Stimulated activated CD4-positive, alpha-beta T cell treated with anti-CD3 and anti-CD28 coated beads, Interleukin-2, amount 100 ng/mL, for 48 hours (primary cell): Measurements from ENCODE around the gene RTP3.

Source experiments
- DNase-seq, 2 donors: peaks; one replicate each; pipeline ENCODE4 v3.0.0-alpha.2; 2020

Gene RTP3

DNA sequence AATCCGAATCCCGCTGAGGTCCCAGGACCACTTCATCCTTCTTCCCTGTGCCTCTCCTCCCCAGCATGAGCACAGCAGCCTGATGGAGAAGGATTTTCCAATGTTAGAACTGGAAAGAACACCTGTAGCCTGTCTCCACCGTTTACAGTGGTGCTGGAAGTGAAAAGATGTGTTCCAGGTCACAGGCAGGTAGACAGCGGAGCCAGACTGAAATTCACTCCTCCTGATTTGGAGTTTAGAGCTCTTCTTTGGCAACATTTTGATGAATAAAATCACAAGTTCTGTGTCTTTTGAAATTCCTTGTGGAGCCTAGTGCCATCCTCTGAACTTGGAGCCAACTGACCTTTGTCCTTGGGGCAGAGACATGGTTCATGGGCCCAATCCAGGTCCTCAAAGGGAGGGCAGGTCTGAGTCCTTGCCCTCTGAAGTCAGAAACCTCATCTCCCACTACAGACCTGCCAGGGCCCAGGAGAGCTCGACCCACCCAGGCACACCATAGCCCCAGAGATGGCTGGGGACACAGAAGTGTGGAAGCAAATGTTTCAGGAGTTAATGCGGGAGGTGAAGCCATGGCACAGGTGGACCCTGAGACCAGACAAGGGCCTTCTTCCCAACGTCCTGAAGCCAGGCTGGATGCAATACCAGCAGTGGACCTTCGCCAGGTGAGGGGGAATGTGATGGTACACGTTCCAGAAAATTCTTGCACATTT is at the start of gene RTP3:
Gene RTP3, plus strand, starts transcription at position 421 of the 710 bp plus-strand sequence. Its CDS starts 87 bp downstream, at position 508.
- no peak for DNase-seq

DNA sequence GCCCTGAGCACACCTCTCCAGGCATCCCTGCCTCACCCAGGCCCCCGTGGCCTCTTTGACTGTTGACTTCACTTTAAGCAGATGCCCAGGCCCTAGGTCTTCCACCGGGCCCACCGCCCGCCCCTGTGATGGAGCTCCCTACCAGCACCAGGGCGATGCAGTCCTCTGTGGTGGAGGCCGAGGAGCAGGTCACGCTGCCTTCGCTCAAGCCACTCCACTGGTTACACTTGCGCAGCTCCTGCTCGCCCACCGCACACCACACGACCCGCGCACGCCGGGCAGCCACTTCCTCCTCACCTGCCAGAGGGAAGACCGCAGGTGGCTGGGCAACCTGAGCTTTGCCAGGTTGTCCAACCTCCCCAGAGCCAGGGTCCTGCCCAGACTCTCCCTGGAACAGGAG is 49.1 kb upstream of the RTP3 start:
- no peak for DNase-seq

DNA sequence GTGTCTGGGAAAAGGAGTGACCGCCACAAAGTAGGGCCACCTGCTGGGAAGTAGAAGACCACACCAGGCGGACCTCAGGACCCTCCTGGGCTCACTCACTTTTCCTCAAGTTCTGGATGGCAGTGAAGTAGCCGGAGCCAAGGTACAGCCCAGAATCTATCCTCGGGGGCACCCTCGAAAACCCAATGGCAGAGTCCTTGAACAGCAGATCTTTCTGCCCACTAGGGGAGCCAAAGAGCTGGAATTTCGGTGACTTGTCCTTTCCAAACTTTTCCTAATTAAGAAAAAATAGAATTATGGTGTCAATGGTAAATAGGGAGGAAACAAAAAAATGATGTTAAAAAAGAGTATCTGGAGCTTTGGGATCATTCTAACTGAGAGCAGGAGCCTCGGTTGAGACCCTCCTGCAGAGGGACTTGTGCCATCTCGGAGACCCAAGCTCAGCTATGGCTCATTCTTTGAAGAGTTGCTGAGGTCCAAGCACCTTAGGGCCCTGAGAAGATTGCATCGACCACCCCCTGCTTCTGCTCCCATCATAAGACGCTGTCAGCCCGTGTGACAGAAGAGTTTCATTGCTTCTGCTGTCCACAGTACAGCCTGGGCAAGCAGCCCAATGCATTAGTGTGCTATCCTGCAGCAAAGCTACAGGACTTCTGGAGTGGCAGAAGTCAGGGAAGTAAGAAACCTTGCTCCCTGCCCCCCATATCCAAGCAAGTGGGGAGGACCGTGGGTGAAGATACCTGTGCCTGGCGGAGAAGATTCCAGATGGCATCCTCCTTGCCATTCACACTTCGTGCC is 47.8 kb upstream of the RTP3 start:
- no peak for DNase-seq

DNA sequence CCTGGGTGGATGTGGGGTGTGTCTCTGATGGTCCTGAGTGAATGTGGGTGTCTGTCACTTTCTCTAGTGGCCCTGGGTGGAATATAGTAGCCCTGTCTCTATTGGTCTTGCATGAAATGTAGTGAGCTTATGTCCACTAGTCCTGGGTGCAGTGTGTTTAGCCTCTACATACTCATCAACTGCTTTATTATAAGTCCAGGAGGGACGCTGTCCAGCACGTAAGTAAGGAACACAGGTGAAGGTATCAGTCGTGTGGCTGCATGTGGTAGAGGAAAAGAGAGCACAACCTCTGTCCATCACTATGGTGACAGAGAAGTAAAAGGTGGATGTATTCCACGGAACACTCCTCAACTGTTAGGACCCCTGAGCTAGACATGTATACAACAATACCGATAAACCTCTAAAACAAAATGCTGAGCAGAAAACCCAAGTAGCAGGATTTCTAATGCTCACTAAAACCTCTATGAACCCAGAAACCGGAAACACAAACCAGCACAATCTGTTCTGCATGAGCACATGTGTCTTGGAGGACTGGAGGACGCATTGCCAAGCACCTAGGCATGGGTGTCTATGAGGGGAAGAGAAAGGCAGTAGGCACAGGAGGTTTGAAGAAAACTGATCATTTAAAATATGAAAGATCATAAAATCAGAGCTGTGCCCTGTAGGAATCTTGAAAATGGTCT is 44.1 kb upstream of the RTP3 start:
- DNase-seq = no peak

DNA sequence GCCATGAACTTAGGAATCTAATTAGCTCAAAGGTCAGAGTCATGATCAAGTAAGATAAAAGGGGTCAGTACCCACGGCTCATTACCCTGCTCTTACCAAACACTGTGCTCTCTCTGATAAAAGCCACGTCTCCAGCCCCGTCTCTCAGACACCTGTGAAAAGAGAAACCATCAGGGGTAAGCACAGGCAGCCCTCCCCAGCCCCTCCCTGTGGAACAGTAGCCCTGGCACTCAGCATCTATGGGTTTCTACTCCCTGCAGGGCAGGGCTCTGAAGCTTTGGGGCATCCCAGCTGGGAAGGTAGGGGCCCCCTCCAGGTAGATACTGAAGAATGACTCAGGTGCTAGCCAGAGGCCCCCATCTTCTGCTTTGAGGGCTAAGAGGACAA is 43.6 kb upstream of the RTP3 start:
- DNase-seq = no peak

DNA sequence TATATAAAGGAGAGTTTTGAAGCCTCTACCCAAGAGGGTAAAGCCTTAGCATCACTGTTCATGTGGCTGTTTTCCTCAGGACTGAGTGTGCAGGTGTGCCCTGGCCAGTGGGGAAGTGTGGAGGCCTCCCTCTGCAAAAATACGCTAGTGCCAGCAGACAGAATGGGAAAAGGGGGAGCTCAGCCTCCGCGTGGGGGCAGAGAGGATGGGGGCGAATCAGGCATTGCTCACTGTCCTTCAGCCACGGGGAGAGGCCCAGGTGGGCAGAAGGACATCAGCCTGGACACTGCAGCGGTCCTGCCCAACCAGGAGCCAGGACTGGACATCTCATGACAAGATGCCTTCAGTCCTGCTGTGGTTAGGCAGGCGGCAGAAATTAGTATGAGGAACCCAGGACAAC is 43.2 kb upstream of the RTP3 start:
- no peak for DNase-seq

DNA sequence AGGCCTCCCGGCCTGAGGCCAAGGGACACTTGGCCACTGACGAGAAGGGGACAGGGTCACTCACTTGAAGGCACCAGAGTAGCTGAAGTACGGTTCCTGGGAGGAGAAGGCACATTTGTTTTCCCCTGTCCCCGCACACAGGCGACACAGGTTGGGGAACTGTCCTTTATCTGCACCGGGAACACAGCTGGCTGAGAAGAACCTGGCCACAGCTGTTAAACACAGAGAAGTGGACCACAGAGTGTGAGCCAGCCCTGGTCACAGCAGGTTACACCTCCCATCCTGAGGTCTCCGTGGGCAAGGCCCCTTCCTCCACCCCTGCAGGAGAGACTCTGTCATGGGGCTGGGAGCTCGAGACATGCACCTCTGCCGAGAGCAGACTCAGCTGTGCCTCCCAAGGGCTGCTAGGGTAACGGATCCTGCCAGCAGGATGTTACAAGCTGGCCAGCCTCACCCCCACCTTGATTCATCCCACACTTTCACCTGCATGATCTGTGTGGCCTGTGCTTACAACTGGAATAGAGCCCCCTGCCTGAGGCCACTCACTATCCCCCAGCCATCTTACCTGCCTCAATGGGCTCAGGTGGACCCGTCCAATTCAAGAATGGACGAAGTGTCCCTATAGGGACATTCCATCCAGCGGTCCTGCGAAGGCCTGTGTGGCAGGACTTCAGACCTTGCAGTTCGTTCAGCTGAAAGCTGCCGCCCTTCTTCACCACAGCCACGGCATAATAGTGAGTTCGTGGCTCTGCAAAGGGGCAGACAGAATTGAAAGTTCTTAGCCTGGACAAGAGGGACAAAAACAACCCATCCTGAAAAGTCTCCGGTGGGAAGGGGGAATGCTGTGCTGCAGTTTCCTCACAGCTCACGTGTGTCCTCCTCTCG is 42.3 kb upstream of the RTP3 start:
- no peak for DNase-seq

DNA sequence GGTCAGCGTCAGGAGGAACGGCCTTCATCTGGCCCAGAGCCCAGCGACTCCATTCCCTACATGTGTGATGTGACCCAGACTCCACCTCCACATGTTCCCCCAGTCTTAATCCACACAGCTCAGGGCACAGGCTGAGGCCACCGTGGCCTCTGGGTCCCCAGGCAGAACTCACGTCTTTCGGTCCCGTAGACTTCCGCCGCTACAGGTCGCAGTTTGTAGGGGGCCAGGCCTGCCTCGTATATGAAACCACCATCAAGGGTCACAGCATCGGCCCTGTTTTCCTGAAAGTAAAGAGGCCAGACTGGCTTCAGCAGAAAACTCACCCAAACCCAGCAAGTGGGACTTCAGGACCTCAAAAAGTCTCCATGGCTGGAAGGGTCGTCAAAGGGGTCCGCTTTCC is 41.7 kb upstream of the RTP3 start:
- no peak for DNase-seq

DNA sequence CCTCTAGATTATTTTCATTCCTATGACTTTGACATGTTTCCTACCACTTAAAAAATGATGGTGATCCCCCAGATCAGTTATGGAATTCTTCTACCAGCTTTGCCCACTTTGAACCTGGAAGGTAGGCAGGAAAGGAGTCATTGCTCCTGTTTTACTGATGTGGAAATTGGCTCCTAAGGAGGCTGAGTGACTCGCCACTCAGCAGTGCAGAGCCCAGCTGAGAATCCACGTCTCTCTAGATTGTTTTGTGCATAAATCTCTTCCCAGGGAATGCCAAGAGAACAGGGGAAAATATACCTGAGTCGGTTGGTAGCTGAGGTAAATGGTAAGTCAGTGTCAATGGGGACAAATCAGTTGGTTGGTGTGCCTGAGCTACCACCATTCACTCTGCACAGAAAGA is 37.7 kb upstream of the RTP3 start:
- DNase-seq = no peak

DNA sequence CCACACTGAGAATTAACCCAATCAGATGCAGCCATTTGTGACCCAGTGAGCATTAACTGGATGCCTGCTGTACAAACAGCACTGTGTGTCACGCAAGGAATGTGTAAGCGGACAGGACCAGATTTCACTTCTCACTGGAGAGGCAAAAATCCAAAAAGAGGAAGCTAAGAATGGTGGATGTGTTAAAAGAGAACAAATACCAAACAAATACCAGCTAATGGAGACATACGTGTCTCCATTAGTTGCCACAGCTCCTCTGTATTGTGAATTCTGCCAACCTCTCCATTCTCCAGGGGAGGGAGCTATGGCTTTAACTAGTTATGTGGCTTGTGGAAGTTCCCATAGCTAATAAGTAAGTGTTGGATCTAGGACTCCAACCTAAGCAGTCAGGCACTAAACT is 35.7 kb upstream of the RTP3 start:
- no peak for DNase-seq

DNA sequence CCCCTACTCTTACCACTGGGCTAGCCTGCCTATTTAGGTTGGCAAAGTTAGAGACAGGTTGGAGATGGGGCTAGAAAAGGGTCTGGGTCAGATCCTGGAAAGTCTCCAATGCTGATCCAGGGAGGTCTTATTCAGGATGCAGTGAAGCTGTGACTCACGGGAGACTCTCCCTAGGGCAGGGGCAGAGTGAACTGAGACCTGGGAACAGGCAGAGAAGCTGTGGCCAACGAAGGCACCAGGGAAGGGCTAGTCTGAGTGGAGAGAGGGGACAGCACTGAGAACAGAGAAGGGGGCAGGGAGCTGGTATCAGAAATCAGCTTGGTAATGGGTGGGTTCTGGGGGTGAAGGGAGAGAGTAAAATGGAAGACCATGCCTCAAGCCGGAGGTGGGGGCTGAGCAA is 35.3 kb upstream of the RTP3 start:
- DNase-seq = no peak

DNA sequence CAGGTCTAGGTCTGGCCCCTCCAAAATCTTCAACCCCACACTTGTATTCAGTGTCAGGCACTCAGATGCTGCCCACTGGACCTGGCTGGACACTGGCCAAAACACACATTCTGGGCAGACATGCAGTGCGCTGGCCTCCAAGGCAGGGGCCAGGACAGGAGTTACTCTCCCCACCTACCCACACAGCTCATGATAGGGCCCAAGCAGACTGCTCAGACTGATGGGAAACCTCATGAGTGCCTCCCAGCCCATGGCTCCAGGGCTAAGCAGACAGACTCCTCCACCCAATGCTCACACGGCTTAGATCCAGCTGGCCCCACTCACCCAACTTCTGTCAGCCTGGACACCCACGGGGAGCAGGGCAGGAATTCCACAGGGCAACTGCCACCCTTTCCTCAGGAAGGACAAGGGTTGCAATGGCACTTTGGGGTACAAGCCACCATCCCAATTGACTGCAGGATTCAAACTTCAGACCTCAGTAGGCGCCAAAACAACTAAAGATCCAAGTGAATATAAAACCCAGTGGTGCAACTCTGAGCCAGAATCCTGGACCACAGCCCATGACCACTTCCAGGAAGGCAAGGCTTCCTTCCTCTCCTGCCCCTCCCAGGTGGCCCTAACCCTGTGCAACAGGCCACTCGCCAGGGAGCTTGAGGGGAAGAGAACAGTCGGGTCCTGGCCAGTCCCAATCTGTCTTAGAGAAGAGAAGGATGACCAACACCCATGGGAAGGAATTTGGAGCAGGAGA is 34.5 kb upstream of the RTP3 start:
- no peak for DNase-seq

DNA sequence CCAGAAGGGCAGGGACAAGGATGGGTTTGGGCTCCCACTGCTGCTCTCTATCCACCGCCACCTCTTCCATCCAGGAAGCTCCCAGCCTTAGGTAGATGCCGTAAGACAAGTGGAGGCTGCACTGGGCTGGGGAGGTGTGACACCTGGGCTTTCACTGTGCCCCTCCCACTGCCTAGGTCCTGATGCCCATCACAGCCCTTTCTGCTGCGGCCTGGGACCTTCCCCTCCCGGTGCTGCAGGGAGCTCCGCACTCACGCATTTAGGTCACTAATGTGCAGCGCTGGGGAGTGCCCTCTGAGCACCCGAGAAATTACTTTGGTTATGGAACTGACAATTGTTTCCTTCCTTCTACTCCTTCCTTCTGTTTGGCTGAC is 33.9 kb upstream of the RTP3 start:
- no peak for DNase-seq

DNA sequence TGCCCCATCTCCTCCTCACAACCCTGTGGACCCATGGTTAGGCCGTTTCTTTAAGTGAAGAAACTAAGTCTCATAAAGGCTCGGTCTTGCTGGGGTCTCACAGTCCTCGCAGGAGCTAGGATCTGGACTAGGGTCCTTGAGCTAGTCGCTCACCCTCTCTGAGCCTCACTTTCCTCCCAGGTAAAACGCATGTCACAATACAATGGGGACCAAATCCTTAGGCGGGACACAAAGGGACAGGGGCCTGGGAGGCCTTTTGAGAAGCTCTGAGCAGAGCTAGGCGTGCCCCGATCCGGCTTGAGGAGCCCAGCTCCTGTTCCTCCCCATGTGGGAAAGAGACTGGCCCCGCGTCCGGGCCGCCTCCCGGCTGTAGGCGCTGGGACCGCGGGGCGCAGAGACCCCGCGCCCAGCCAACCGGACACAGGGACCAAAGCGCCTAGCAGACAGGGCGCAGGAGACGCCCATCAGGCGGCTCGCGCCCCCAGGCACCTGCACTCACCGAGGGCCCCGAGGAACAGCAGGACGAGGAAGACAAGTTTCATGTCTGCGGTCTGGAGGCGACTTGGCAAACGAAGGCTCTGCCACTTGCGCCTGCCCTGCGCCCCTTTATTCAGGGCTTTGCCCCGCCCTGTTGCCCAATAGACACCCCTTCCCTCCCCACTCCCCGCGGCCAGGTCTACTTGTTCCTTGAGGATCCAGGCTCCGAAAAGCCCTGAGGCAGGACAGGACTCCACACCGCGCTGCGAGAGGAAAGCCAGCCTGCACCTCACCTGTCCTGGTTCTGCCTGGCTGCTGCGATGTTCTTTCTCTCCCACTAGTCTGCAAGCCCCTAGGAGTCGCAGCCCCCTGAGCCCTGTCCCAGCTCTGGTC is 33.2 kb upstream of the RTP3 start, which contains the start of gene LTF:
Gene LTF, minus strand, starts transcription at position 580 of the 870 bp plus-strand sequence. Its CDS starts 38 bp downstream, at position 542.
- DNase-seq = no peak

DNA sequence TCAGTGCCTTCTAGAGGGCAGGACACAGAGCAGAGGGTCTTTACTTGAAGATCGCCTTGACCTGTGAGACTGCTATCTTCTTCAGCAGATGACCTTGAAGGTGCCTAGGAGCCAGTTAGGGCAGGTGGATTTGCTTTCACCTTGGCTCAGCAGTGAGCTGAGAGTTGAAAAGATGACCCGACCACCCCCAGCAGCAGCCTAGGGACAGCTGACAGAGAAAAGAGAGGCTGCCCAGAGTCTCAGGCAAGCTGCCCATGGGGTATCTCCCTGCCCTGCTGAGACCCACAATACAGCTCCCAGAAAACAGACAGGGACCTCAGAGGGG is 32.6 kb upstream of the RTP3 start:
- no peak for DNase-seq

DNA sequence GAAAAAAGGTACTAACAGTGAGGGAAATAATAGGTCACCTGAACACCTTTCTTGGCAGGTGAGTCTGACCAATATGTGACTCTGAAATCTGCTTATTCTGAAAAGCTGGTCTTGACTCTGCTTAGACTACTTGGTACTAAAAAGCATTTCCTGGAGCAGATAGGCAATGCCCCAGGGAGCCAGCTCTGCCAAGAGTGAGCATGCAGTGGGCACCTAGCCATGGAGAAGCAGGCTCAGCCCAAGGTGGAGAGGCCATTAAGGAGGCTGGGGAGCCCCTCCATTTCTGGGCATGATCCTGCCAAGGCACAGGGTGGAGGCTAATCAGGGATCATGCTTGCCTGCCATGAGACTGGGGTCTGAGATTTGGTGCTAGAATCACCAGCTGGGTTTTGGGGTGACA is 31.5 kb upstream of the RTP3 start:
- DNase-seq = no peak

DNA sequence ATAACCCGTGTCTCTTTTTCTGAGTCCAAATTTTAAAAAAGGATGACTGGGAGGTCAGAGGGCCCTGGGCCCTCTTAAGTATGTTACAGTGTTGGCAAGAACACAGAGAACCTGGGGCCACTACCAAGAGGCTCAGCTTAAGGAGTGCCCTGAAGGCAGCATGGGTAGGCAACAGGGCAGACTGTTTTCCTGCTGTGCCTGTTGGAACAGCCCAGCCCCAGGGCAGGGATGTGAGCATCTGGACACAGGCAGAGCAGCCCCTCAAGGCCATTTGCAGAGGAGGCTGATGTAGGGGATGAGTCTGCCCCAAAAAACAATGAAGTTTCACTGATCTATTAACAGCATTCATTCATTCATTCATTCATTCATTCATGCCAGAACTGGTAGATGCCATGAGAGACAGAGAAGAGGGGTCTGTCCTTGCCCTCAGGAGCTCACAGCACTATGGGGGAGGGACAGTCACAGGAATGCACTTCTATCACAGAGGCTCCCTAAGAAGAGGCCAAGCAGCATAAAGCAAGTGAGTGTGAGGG is 30.8 kb upstream of the RTP3 start:
- no peak for DNase-seq

DNA sequence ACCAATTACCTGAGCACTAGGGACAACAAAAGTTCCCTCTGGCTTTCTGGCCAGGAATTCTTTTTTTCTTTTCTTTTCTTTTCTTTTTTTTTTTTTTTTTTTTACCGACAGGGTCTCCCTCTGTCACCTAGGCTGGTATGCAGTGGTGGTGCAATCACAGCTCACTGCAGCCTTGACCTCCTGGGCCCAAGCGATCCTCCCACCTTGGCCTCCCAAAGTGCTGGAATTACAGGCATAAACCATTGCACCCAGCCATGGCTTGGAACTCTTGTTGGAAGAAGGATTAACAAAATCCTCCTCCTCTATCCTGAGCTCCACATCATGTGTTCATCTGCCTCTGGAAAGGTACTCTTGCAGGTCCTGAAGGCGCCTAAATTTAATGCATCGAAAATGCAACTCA is 30.2 kb upstream of the RTP3 start:
- no peak for DNase-seq

DNA sequence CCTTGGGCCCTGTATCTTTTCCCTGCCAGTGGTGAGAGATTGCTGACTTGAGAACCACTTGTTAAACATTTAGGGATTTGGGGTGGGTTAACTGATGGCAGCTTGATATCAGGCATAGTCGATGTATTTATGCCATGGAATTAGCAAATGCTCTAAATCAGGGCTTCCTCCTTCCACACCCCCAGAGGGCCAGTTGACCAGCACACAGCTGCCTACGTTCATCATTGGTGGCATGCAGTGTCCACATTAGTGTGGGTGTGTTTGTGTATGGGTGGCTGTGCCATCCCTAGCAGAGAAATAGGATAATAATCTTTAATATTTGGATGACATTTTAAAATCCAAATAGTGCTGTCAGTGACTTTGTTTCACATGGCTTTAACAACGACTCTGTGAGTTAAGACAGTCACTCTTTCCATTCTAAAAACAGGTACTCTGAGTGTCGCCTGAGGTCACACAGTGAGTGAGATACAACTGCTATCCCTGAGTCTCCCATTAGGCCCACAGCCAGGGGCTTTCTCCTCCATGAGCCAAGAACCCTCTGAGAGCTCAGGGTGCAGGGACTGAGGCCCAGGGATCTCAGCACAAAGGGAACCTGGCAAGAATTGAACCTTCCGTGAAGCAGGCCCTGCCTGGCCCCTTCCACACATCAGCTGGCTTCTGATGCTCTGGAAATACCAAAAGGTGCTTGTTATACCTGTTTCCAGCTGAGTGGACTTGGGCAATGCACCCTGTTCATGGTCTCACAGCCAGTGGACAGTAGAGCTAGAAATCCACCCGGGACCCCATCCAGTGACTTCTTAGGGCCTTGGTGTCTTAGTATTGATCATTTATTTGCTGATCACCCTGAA is 28.8 kb upstream of the RTP3 start:
- DNase-seq = no peak
